Activated T-cell treated with anti-CD3 and anti-CD28 coated beads, Interleukin-2, amount 50 U/mL, for 48 hours (primary cell): Measurements from ENCODE around the gene HYCC1.
"Not testable (repeated sequence)": the region's sequence is repeated elsewhere in the genome, so short reads cannot be mapped to it uniquely, and the experiment has no call there.

ENCODE experiments used
- DNase-seq, 2 experiments: peaks; one replicate each; pipeline ENCODE4 v3.0.0-alpha.2; 2020

The HYCC1 gene

DNA sequence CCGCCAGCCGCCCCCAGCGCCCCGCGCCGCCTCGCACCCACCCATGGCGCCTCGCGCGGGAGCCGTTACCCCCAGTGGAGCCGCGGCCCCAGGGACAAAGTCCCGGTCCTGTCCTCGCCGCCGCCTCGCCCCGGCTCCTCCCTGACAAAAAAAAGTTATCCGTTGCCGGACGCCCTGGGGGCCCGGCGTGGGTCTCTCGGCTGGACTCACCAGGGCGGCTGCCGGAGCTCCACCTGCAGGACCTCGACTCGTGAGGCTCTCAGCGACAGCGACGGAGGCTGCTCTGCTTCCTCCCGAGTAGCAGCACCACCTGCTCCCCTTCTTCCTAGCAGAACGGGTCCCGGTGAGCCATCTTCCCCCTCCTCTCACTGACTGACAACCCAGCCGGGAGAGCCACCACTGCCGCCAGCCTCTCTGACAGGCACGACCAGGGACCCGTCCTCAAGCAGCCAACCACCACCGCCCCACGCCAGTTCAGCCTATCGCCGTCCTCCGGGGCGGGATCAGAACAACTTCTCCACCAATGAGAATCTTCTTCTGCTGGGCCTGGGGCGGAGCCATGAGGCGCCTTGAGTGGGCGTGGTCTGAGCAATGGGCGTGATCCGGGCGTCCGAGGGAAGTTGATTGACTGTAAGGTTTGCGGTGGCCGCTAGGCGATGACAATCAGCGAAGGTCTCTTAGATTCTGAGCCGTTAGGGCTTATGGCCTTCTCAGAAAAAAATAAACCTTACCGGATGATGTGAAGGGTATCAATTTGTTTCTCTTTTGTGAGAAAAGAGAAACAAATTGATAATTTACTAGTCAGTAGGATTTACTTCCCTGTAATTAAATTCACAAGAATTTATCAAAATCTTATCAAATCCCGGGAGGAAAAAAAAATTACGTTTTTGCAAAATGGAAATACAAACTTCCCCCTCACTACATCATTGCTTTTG, at the start of gene HYCC1:
HYCC1 (minus strand) TSS at position 416 of the 935 bp plus-strand sequence. CDS start 23,019 bp downstream, outside the sequence.
- DNase-seq, result peak; percentile 100

DNA sequence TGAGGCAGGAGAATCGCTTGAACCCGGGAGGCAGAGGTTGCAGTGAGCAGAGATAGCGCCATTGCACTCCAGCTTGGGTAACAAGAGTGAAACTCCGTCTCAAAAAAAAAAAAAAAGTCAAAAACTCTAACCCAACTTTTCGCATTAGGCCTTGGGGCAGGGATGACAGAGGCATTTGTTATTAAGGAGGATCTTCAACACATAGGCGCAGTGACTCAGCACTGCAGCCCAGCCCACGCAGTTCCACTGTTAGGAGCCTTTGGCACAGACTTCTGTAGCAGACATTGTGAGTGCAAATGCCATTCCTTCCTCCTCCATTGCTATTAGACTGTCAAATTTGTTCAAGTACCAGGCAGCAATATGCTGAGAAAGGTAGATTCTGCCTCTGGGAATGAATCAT, 48.5 kb upstream of the HYCC1 start:
- no peak for DNase-seq

DNA sequence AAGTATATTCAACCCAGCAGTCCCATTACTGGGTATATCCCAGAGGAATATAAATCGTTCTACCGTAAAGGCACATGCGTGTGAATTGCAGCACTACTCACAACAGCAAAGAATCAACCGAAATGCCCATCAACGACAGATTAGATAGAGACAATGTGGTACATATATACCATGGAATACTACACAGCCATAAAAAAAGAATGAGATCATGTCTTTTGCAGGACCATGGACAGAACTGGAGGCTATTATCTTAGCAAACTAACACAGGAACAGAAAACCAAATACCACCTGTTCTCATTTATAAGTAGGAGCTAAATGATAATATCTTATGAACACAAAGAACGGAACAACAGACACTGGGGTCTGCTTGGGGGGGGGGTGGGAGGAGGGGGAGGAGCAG, 47.4 kb upstream of the HYCC1 start:
- no peak for DNase-seq

DNA sequence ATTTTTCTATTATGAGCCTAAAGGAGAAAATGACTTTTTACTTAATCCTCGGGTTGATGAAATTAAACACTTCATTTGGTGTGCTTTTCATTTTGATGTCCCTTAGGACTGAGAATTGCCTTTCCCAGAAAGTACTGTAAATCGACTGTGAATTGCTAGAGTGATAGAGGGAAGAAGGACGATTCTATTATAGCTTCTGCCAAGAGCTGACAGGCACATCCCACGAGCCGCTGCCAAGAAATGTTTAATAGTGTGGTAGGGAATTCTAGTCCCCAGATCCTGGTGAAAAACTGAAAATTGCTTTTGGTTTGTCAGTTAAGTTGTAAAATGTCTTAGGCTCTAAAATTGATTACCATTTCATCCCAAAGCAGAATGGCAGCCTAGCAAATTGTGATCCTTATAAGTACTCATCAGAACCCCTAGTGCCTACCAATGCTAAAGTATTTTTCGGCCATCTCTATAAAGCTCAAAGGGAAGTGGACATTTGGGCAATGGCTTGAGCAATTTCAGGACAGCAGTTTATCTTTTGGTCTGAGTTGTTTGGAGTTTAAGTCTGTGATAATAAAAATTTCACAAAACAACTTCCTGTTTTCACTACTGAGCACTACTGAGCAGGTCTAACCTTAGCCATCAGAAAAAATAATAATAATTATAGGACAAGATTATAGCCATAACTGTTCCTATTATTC, 44.6 kb upstream of the HYCC1 start:
- DNase-seq, result no peak

DNA sequence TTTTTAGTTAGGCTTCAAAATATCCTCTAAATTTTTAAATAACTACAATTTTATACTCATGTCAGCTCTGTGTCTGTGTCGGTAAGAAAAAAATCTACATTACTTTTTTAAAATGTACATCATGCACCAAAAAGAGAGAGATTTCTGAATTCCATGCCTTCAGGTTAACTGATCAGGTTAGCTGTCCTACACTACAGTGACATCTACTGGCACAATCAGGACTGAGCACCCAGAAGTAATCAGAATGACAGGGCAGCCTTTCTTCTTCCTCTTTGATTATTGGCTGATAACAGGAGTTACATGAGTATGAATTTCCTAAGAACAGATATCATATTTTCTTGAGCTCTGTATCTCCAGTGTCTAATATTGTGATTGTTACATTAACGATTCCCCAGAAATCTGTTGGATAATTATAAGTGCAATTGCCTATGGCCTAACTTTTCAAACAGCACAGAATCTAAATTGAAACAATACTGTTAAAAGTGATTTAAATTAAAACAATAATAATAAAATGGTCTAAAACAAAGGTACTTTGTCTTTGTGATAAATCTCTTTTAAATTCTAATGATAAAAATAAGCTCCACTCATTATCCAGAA, 41.8 kb upstream of the HYCC1 start:
- peak; percentile 52 to 64 for DNase-seq

DNA sequence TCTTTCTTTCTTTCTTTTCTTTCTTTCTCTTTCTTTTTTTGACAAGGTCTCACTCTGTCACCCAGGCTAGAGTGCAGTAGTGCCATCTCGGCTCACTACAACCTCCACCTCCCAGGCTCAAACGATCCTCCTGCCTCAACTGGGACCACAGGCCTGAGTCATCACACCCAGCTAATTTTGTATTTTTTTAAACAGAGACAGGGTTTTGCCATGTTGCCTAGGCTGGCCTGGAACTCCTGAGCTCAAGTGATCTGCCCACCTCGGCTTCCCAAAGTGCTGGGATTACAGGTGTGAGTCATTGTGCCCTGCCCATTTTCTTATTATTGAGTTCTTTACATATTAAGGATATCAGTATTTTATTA, 37.2 kb upstream of the HYCC1 start:
- peak in 1 of 2 experiments; percentile 23 for DNase-seq

DNA sequence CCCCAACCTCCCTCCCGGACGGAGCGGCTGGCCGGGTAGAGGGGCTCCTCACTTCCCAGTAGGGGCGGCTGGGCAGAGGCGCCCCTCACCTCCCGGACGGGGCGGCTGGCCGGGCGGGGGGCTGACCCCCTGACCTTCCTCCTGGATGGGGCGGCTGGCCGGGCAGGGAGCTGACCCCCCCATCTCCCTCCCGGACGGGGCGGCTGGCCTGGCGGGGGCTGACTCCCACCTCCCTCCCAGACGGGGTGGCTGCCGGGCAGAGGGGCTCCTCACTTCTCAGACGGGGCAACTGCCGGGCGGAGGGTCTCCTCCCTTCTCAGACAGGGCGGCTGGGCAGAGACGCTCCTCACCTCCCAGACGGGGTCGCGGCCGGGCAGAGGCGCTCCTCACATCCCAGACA, 32.4 kb upstream of the HYCC1 start:
- not testable (repeated sequence) for DNase-seq

DNA sequence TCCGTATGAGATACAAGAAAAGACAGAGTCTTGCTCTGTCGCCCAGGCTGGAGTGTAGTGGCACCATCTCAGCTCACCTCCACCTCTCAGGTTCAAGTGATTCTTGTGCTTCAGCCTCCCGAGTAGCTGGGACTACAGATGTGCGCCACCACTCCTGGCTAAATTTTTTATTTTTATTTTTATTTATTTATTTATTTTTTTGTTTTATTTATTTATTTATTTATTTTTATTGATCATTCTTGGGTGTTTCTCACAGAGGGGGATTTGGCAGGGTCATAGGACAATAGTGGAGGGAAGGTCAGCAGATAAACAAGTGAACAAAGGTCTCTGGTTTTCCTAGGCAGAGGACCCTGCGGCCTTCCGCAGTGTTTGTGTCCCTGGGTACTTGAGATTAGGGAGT, 31.2 kb upstream of the HYCC1 start:
- not testable (repeated sequence) for DNase-seq

DNA sequence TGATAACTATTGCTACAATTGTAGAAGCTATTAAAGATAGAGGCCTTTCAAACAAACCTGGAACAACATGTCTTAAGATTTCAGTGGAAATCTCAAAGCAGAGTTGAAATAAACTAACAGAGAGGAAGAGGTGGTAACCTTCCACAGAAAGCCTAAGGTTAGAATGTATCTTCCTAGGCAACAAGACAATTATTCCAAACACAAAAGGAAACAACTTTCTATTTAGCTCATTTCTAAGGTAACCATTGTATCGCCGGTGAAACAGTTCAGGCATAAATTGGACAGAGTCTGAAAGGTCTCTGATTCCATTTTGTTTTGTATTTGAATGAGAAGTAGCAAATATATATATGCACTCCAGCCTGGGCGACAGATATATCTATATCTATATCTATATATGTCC, 30.7 kb upstream of the HYCC1 start:
- DNase-seq, result no peak

DNA sequence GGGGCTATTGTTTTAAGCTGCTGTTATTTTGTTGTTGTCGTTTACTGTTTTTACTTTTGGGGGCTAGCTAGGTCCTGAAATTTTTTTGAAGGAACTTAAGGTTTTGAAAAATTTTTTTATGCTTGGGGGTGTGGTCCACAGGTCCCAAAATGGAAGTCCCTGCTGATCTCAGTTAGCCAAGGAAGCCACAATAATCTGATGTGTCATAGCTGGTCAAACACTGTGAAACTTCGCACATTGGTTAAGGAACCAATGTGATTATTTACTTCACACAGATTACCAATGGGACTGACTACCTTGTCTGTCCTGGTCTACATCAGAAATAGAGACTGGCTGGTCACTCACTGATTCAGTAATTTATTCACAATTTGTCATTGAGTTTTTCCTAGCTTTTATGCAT, 29.5 kb upstream of the HYCC1 start:
- no peak for DNase-seq

DNA sequence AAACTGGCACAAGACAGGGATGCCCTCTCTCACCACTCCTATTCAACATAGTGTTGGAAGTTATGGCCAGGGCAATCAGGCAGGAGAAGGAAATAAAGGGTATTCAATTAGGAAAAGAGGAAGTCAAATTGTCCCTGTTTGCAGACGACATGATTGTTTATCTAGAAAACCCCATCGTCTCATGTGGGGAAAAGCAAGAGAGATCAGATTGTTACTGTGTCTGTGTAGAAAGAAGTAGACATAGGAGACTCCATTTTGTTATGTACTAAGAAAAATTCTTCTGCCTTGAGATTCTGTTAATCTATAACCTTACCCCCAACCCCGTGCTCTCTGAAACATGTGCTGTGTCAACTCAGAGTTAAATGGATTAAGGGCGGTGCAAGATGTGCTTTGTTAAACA, 25.7 kb upstream of the HYCC1 start:
- not testable (repeated sequence) for DNase-seq

DNA sequence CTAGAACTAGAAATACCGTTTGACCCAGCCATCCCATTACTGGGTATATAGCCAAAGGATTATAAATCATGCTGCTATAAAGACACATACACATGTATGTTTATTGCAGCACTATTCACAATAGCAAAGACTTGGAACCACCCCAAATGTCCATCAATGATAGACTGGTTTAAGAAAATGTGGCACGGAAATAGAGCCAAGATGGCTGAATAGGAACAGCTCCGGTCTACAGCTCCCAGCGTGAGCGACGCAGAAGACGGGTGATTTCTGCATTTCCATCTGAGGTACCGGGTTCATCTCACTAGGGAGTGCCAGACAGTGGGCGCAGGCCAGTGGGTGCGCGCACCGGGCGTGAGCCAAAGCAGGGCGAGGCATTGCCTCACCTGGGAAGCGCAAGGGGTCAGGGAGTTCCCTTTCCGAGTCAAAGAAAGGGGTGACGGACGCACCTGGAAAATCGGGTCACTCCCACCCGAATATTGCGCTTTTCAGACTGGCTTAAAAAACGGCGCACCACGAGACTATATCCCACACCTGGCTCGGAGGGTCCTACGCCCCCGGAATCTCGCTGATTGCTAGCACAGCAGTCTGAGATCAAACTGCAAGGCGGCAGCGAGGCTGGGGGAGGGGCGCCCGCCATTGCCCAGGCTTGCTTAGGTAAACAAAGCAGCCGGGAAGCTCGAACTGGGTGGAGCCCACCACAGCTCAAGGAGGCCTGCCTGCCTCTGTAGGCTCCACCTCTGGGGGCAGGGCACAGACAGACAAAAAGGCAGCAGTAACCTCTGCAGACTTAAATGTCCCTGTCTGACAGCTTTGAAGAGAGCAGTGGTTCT, 21.8 kb upstream of the HYCC1 start:
- DNase-seq, result not testable (repeated sequence)

DNA sequence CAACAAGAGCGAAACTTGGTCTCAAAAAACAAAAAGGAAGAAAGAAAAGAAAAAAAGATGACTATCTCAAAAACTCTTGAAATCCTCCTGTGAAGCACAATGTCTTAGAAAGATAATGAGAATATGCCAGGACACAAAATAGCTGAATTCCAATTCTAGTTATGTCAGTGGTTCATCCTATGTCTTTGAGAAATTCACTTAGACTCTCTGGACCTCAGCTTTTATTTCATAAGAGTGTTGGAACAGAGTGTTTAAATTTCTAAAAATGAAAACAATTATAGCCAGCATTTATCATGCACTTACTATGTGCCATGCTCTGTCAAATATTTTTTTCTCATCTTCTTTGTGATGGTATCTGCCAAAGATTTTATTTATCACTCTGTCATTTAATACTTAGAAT, 13.3 kb upstream of the HYCC1 start:
- no peak for DNase-seq

DNA sequence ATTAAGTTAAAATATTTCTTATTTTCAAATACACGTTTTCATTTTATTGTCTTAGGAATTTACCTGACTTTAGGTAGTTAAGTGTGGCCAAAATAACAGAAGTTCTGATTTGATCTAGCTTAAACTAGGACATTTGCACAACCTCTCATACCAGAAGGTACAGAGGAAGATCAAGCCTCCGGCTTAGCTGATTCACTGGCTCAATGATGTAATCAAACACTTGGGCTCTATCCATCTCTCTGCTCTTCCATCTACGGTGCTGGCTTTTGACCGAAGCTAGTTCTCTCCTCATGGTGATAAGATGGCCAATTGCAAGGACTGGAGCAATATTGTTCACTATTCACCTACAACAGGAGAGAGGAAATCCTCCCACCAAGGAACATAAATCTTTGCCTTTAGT, 12.2 kb upstream of the HYCC1 start:
- no peak for DNase-seq

DNA sequence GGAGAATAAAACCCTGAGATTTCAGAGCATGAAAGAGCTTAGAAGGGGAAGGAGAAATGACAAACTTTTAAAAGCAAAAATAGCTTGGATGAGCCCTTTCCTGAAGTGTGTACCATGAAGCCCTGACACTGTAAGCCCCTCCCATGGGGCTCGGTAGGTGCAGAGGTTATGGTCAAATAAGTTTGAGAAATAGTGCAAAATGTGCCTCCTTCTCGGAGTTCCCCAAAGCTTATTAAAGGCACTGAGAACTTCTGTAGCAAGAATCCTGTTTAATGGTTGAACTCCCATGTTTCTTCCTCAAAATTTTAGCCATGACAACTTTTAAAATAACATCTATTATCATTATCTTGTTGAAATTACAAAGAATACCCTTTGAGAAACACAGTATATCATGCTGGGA, 10.5 kb upstream of the HYCC1 start:
- DNase-seq, result no peak

DNA sequence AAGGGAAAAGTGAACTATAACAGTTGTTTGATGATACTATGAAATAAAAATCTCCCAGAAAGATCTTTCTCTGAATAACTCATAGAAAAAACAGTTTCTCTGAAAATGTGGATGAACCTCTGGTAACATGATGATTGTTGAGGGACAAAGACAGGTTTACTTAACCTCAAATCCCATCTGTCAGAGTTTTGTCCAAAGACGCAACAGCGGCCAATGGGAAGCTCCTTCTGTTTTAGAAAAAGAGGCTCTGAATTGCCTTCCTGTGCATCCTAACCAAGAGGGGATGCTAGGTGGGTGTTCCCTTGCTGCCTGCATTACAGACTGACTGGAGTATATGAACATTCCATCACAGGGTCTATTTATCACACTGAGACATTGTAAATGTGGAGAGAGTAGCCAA, 8.9 kb upstream of the HYCC1 start:
- DNase-seq, result no peak

DNA sequence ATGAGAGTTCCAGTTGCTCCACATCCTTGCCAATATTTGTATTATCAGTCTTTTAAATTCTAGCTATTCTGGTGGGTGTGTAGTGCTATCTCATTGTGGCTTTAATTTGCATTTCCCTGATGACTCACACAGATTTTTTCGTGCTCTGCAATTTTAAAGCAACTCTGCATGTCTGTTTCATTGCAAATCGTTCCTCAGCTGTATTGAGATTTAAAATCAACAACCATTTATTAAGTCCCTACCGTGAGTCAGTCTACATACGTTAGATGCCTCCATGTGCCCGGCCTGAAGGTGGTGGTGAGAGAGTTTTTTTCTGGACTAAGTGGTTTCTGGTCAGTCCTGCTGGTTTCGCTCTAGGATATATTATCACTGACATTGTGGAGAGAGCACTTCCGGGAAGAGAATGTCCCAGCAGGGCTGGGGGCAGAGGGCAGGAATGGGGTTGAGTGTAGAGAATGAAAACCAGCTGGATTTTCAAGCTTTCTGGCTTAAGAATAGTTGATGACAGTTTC, 8.4 kb upstream of the HYCC1 start:
- DNase-seq, result no peak

DNA sequence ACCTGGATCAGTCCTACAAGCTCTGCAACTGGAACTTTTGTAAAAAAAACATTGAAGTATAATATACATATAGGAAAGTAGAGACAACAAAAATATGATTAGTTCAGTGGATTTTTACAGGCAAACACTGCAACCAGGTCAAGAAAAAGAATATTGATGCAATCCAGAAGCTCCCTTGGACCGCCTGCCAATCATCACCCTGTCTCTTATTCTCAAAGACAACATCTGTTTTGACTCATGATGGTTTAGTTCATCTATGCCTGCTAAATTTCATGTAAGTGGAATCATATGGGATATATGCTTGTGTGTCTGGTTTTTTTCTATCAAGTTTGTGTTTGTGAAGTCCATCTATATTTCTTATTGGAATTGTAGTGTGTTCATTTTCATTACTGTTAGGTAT, 7.7 kb upstream of the HYCC1 start:
- DNase-seq, result no peak

DNA sequence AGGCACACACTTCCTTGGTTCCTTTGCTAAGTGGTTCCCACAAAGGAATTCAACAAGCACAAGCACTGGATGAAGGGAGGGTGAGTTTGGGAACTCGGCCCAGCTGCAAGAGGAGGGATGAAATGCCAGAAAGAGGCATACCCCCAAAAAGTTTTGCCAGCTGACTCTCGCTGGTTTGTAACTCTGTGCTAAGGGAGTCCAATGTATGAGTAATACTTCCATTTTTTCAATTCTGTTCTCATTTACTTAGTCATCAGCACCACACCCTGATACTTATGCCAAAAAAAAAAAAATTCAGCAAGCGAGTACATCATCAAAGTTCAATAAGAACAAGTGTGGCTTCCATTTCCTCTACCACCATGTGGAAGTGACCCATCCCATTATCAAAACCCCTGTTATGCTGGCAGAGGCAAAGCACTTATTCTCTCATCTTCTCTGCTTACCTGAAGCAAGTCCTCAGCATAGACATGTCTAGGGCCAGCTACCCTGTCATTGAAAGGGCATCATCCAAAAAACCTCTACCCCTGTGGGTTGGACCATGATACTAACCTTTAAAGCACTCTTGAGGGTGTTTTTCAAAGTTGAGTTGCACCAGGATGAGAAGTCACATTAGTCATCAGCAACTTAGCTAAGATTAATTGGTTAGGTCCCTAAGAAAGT, 6.9 kb upstream of the HYCC1 start:
- peak; percentile 60 to 67 for DNase-seq

DNA sequence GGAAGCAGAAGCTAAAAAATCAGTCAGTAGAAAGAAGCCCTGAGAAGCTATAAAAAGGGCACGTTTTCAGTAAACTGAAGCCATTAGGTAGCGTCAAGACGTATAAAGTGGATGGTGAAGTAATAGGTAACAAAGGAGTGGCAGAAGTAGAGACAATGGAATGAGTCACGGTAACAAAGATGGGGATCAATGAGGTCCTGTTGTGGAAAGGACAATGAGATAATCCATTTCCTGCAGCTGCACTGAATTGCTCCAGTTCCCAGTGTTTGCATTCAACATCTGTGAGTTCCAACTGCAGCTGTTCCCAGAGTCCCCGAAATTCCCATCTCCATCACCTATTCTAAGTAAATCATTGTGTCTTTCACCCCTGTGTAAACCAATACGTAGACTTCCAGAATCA, 4.8 kb upstream of the HYCC1 start:
- DNase-seq, result no peak

DNA sequence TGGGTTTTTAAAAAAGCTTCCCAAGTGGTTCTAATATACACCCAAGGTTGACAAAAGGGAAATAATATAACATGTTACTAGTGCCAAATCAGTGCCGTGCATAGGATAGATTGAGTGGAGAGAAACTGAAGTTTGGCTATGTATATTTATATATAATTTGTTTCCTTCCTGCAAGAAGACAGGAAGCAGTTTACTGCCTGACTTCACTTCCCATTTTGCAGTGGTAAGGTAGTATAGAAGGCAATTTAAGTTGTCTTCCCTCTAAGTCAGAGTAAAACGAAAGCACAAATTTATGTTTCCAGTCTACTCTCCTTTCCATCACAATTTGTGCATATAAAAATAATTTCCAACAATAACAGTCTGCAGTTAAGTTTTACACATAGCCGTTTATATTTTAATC, 3.4 kb upstream of the HYCC1 start:
- DNase-seq, result no peak
